ENCODE measurements around the gene SMCO3. TPM values are rescaled to one million over a fixed set of nuclear protein-coding genes. Genes with fewer than 3 reads are reported as not detected.

Gene SMCO3
- total and polyA plus RNA-seq, 10 of the 15 experiments (the other 5 are each of a cell fraction or from before 2014, with no cell fraction given), result 0.05 to 0.35 (median 0.10) TPM; not detected in 6

- Histone ChIP-seq H3K4me1 (ENCODE audit: control insufficient read depth, insufficient read depth, low read length) (no peaks in the 10 kb centered on the region), H3K4me2 (ENCODE audit: control insufficient read depth, insufficient read depth) (no peak overlapping the region), H2AFZ (ENCODE audit: control insufficient read depth, low read depth, low read length) (no peak overlapping the region), H3K36me3 (ENCODE audit: control insufficient read depth in 2 of 2, insufficient read depth in 2 of 2, low read length in 1 of 2) (no peaks in the 10 kb centered on the region), H3K4me3 (no peak overlapping the region), H3K27me3 (replicated peaks in 1 of 2; ENCODE audit: control insufficient read depth in 2 of 2, insufficient read depth in 2 of 2, low read length in 1 of 2) (no peaks in the 10 kb centered on the region), H3K9me3 (replicated peaks; ENCODE audit: control insufficient read depth, insufficient read depth, low read length) (no peaks in the 10 kb centered on the region), H3K27ac (ENCODE audit: control insufficient read depth, insufficient read depth) (no peak overlapping the region), H4K20me1 (ENCODE audit: control insufficient read depth, insufficient read depth) (no peaks in the 10 kb centered on the region), H3K79me2 (ENCODE audit: control insufficient read depth, insufficient read depth, low read length) (no peaks in the 10 kb centered on the region), H3K9ac (ENCODE audit: control insufficient read depth, insufficient read depth, low read length) (no peak overlapping the region)
- TF ChIP-seq NFYB (IDR thresholded peaks at IDR 0.05; ENCODE audit: insufficient read depth, low read depth, low read length), result no peak
- TF ChIP-seq TARDBP (IDR thresholded peaks at IDR 0.05; ENCODE audit: borderline replicate concordance), result no peak
- TF ChIP-seq CBFB (IDR thresholded peaks at IDR 0.05; ENCODE audit: low read depth), result no peak
- TF ChIP-seq CHD4 (IDR thresholded peaks at IDR 0.05), result no peak
- no peak for TF ChIP-seq NR2C2 (IDR thresholded peaks at IDR 0.05; ENCODE audit: borderline replicate concordance, control insufficient read depth, insufficient read length, low read depth)
- no peak for TF ChIP-seq ZNF384 (IDR thresholded peaks at IDR 0.05; ENCODE audit: borderline replicate concordance, low read depth, low read length)
- TF ChIP-seq ZNF622 (IDR thresholded peaks at IDR 0.05), result no peak
- no peak for TF ChIP-seq CHD1 (IDR thresholded peaks at IDR 0.05; ENCODE audit: low read depth, low read length)
- TF ChIP-seq, protein P1, sequence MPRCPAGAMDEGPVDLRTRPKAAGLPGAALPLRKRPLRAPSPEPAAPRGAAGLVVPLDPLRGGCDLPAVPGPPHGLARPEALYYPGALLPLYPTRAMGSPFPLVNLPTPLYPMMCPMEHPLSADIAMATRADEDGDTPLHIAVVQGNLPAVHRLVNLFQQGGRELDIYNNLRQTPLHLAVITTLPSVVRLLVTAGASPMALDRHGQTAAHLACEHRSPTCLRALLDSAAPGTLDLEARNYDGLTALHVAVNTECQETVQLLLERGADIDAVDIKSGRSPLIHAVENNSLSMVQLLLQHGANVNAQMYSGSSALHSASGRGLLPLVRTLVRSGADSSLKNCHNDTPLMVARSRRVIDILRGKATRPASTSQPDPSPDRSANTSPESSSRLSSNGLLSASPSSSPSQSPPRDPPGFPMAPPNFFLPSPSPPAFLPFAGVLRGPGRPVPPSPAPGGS (IDR thresholded peaks at IDR 0.05; ENCODE audit: borderline replicate concordance, insufficient read depth, low read depth, low read length, poor library complexity, severe bottlenecking), result no peak
- TF ChIP-seq, protein P2, sequence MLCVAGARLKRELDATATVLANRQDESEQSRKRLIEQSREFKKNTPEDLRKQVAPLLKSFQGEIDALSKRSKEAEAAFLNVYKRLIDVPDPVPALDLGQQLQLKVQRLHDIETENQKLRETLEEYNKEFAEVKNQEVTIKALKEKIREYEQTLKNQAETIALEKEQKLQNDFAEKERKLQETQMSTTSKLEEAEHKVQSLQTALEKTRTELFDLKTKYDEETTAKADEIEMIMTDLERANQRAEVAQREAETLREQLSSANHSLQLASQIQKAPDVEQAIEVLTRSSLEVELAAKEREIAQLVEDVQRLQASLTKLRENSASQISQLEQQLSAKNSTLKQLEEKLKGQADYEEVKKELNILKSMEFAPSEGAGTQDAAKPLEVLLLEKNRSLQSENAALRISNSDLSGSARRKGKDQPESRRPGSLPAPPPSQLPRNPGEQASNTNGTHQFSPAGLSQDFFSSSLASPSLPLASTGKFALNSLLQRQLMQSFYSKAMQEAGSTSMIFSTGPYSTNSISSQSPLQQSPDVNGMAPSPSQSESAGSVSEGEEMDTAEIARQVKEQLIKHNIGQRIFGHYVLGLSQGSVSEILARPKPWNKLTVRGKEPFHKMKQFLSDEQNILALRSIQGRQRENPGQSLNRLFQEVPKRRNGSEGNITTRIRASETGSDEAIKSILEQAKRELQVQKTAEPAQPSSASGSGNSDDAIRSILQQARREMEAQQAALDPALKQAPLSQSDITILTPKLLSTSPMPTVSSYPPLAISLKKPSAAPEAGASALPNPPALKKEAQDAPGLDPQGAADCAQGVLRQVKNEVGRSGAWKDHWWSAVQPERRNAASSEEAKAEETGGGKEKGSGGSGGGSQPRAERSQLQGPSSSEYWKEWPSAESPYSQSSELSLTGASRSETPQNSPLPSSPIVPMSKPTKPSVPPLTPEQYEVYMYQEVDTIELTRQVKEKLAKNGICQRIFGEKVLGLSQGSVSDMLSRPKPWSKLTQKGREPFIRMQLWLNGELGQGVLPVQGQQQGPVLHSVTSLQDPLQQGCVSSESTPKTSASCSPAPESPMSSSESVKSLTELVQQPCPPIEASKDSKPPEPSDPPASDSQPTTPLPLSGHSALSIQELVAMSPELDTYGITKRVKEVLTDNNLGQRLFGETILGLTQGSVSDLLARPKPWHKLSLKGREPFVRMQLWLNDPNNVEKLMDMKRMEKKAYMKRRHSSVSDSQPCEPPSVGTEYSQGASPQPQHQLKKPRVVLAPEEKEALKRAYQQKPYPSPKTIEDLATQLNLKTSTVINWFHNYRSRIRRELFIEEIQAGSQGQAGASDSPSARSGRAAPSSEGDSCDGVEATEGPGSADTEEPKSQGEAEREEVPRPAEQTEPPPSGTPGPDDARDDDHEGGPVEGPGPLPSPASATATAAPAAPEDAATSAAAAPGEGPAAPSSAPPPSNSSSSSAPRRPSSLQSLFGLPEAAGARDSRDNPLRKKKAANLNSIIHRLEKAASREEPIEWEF (IDR thresholded peaks at IDR 0.05; ENCODE audit: insufficient replicate concordance, low read depth, low read length), result no peak
- TF ChIP-seq MYC (IDR thresholded peaks at IDR 0.05; ENCODE audit: insufficient read depth, insufficient read length, insufficient replicate concordance, low read length, severe bottlenecking), result no peak
- TF ChIP-seq EGR1 (IDR thresholded peaks at IDR 0.05; ENCODE audit: borderline replicate concordance in 1 of 2, low read depth in 2 of 2, low read length in 2 of 2), result no peak
- intact Hi-C loops (cut with micrococcal nuclease; ENCODE audit: unreplicated experiment), result no loop called here
- 96% methylated on average over 5 of the region's 5 CpGs for WGBS (ENCODE audit: insufficient coverage, insufficient replicate concordance, low lambda C conversion rate, missing lambda C conversion rate)
- in situ Hi-C loops (cut with MboI), result no loop called here
- FAIRE-seq (no peak), DNase-seq (ENCODE audit: low read depth, low spot score) (no peak), ATAC-seq (peak; percentile 16; the same call in 1 of the 3 replicates)
- ChIA-PET RAD21 (ENCODE audit: unreplicated experiment) (interaction anchor here (1.1 to 2.1 kb wide), 4 partner anchors 10 to 185 kb away, joined by 3 to 6 read pairs (median 5); no protein-coding TSS in a partner anchor), CTCF (interaction anchor here (0.5 to 1.7 kb wide), 10 partner anchors 8 to 421 kb away, joined by 3 to 8 read pairs (median 4); no protein-coding TSS in a partner anchor), POLR2A (no interaction called here), SMC1A (ENCODE audit: uncharacterized antibody, unreplicated experiment) (interaction anchor here (1.0 to 3.2 kb wide), 6 partner anchors 8 to 572 kb away, joined by 3 to 10 read pairs (median 4); no protein-coding TSS in a partner anchor)
- no TSS peak for BruUV-seq (replicated peaks)
Measured at GRCh38 chr12:14810167-14810952, 3.6 kb downstream of the SMCO3 start.
